Pancreas (tissue), 10 donors: ENCODE data around the gene FN3K. TPM values are rescaled to one million over a fixed set of nuclear protein-coding genes. Genes with fewer than 3 reads are reported as not detected.

Experiments
- ATAC-seq, 4 donors: fragments of 200-7000 bp; cut with Tn5 transposase; one replicate each; pipeline versions ENCODE4 v1.8.0 to v1.9.1; 2020; ENCODE audit warnings: mild to moderate bottlenecking in 4 of 4, moderate library complexity in 4 of 4
- DNase-seq, 6 donors: peaks; one replicate each; pipeline ENCODE4 v3.0.0-alpha.2; 2020
- FAIRE-seq: peaks from 2 replicates; lab custom pipeline; 2012; peaks lifted over from hg19 to GRCh38; lab: Jason Lieb, UNC
- H3K27ac ChIP-seq, 4 donors: fragments of 200-600 bp; sonication (generic); 1 replicate in 3 of 4; 2 replicates in 1 of 4; pipeline versions ENCODE4 v1.5.0 to v1.8.0; 2020
- H3K27me3 ChIP-seq, 4 donors: fragments of 200-600 bp; one replicate each; pipeline ENCODE4 v1.8.0; 2021
- H3K36me3 ChIP-seq, 3 donors: fragments of 200-600 bp; sonication (generic) in 1 of 3; one replicate each; pipeline versions ENCODE4 v1.5.0 to v1.8.0; 2020 to 2021
- H3K4me1 ChIP-seq, 3 donors: fragments of 200-600 bp; one replicate each; pipeline ENCODE4 v1.8.0; 2021
- H3K4me3 ChIP-seq, 4 donors: fragments of 200-600 bp; sonication (generic) in 2 of 4; one replicate each; pipeline versions ENCODE4 v1.5.0 to v1.8.0; 2020 to 2021
- H3K9me3 ChIP-seq, 4 donors: fragments of 200-600 bp; one replicate each; pipeline ENCODE4 v1.8.0; 2021
- WGBS, 2 donors: extraction: QIAGEN DNeasy Blood & Tissue Kit; methylation state at CpG; one replicate each; pipeline ENCODE4 v1.1.7; 2013; 5-methylcytosine and 5-hydroxymethylcytosine counted together
- intact Hi-C, 3 donors: fragments of 100-400 bp; cut with DNase I; formaldehyde crosslinking; loops; one replicate each; pipeline versions ENCODE4 v1.11.1 to v1.14.2; 2022
- polyA plus RNA-seq, 2 donors: library from polyadenylated mRNA; stranded (reverse); fragments of 200-250 nt; gene quantifications; one replicate each; pipeline ENCODE4 v1.2.3, GENCODE V29; 2013
- total RNA-seq, 6 donors: library from RNA; stranded (reverse); fragmentation: NEBNext Ultra II Directional in 4 of 6; extraction: Animal tissue kit (Norgen Biotek cat#: 25700) in 4 of 6; gene quantifications; one replicate each; pipeline versions ENCODE4 v1.2.1 to v1.2.4, GENCODE V29; 2021 to 2023
- TF ChIP-seq, protein P1 (sequence below), 4 donors: fragments of 200-600 bp; sonication (generic) in 3 of 4; IDR thresholded peaks; one replicate each; pipeline versions ENCODE4 v1.5.0 to v1.8.0; 2021; ENCODE audit warnings: antibody characterized with exemption in 4 of 4
- donor health status: healthy with polysubstance abuse.
- donor health status: DM: no; HTN: no; CAD: no; lungs with moderate emphysema.
- donor health status: DM: no; HTN: no; CAD: no.
- donor health status: control.
- donor health status: control.
- donor health status: Bipolar disorder and iron deficiency.
- donor health status: DM: yes; HTN: yes; CAD: no.
- donor health status: DM: no; HTN: no; CAD: no.
- donor health status: DM: no; HTN: no; CAD: no.
- donor health status: DM: yes; HTN: yes; CAD: no.

FN3K gene
- total RNA-seq (10 to 100 TPM; 13.2 to 24.3 (median 18.6) TPM), polyA plus RNA-seq (10 to 100 TPM; 16.8 to 23.4 TPM)

DNA sequence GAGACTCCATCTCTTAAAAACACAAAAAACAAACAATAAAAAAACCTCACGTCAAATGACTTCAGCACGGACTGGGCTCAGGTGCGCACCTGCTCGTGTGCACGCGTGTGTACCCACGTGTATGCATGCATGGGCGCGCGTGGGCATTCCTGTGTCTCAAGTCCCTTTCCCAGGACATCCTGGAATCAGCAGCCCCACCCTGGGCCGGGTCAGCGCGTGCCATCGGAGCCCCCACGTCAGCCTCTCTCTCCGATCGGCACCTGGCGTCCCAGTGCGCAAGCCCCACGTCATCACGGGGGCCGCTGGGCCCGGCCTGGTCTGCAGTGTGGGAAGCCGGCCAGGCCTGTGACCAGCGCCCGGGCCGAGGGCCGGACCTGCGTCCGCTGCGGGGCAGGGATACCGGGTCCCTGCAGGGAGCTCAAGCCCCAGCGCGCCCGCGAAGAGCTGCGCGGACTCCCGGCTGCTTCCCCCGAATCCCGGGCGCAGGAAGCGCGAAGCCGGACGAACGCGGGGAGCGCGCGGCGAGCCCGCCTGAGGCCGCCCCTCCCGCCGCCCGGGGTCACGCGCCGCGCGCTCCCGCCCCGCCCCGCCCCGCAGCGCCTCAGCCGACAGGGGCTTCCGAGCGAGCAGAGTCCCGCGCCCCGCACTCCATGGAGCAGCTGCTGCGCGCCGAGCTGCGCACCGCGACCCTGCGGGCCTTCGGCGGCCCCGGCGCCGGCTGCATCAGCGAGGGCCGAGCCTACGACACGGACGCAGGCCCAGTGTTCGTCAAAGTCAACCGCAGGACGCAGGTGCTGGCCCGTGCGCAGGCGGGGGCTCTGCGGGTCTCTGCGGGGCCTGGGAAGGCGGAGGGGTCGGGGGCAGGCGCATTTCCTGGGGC is at the start of gene FN3K:
Gene FN3K, plus strand, starts transcription at position 629 of the 880 bp plus-strand sequence. Its CDS starts 22 bp downstream, at position 651.
- Histone ChIP-seq H3K4me3 (peak within 1 kb of the TSS; percentile 51 to 80 (median 65)), H3K9me3 (no peaks in the 10 kb centered on the region), H3K36me3 (peaks cover 0 to 2% (median 0%) of the 10 kb centered on the region in 3 donors), H3K27ac (peak within 1 kb of the TSS; percentile 48 to 76 (median 63)), H3K27me3 (no peaks in the 10 kb centered on the region), H3K4me1 (peaks cover 0 to 7% (median 5%) of the 10 kb centered on the region in 3 donors)
- peak; percentile 76 to 88 (median 82) for ATAC-seq
- TF ChIP-seq, protein P1, sequence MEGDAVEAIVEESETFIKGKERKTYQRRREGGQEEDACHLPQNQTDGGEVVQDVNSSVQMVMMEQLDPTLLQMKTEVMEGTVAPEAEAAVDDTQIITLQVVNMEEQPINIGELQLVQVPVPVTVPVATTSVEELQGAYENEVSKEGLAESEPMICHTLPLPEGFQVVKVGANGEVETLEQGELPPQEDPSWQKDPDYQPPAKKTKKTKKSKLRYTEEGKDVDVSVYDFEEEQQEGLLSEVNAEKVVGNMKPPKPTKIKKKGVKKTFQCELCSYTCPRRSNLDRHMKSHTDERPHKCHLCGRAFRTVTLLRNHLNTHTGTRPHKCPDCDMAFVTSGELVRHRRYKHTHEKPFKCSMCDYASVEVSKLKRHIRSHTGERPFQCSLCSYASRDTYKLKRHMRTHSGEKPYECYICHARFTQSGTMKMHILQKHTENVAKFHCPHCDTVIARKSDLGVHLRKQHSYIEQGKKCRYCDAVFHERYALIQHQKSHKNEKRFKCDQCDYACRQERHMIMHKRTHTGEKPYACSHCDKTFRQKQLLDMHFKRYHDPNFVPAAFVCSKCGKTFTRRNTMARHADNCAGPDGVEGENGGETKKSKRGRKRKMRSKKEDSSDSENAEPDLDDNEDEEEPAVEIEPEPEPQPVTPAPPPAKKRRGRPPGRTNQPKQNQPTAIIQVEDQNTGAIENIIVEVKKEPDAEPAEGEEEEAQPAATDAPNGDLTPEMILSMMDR (IDR thresholded peaks at IDR 0.05), result no peak
- intact Hi-C loops, result no loop called here
- no peak for FAIRE-seq
- DNase-seq, result peak; percentile 48 to 86 (median 72)
- WGBS, 2 donors, result 2 to 3% methylated on average over 73 to 101 of the region's 101 CpGs

DNA sequence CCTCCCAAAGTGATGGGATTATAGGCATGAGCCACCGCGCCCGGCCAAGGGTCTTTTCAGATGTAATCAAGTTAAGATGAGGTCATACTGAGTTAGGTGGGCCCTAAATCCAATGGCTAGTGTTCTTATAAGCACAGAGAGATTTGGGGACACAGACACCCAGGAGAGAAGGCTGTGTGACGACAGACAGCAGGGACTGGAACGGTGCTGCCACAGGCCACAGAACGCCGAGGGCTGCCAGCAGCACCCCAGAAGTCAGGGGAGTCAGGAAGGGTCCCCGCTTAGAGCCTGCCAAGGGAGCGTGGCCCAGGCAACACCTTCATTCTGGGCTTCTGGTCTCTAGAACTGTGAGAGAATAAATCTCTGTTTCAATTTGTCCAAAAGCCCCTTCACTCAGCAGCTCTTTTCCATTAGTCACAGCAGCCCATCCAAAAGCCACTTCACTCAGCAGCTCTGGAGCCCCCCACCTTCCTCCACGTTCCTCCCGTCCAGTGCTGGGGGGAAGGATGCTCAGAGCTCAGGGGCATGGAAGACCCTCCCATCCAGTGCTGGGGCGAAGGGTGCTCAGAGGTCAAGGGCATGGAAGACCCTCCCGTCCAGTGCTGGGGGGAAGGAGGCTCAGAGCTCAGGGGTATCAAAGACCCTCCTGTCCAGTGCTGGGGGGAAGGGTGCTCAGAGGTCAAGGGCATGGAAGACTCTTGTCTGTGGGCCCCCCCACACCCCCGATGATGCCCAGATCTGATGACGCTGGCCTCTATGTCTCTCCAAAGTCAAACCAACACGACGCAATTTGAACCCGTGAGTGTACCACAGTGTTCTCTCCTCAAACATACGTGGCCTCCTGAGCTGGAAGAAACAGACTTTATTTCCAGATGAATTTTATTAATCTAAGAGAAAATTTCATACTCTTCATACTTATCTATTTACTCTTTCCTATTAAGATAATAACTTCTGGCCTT is 48.8 kb upstream of the FN3K start:
- no peak for ATAC-seq
- TF ChIP-seq, protein P1 (IDR thresholded peaks at IDR 0.05), result no peak

GRCh38 chr17:82687375-82687861 is 48.0 kb upstream of the FN3K start:
- intact Hi-C loops, result no loop called here
- no peaks in the 10 kb centered on the region for H3K36me3 ChIP-seq
- peaks cover 3 to 4% (median 3%) of the 10 kb centered on the region in 3 donors for H3K4me1 ChIP-seq
- FAIRE-seq (no peak), ATAC-seq (peak; percentile 19 to 70 (median 59)), DNase-seq (peak in 1 of 6 donors; percentile 32)
- TF ChIP-seq, protein P1 (IDR thresholded peaks at IDR 0.05), result no peak
- no peaks in the 10 kb centered on the region for H3K27me3 ChIP-seq
- H3K27ac ChIP-seq, result peak overlapping the region in 3 of 4 donors; percentile 10 to 72 (median 59)
- no peak overlapping the region for H3K4me3 ChIP-seq
- H3K9me3 ChIP-seq, result no peaks in the 10 kb centered on the region
- WGBS, 2 donors, result 52 to 57% methylated on average over 10 of the region's 10 CpGs

More for the DNA sequence above, 48.8 kb upstream of the FN3K start:
- Histone ChIP-seq H3K4me3 (no peak overlapping the region), H3K4me1 (peaks cover 3 to 4% (median 3%) of the 10 kb centered on the region in 3 donors), H3K9me3 (no peaks in the 10 kb centered on the region), H3K27ac (peak overlapping the region in 2 of 4 donors; percentile 59 to 72), H3K36me3 (no peaks in the 10 kb centered on the region), H3K27me3 (no peaks in the 10 kb centered on the region)
- intact Hi-C loops, result no loop called here
- FAIRE-seq, result no peak
- WGBS, 2 donors, result 90 to 91% methylated on average over 19 of the region's 19 CpGs
- DNase-seq, result peak in 1 of 6 donors; percentile 26

DNA sequence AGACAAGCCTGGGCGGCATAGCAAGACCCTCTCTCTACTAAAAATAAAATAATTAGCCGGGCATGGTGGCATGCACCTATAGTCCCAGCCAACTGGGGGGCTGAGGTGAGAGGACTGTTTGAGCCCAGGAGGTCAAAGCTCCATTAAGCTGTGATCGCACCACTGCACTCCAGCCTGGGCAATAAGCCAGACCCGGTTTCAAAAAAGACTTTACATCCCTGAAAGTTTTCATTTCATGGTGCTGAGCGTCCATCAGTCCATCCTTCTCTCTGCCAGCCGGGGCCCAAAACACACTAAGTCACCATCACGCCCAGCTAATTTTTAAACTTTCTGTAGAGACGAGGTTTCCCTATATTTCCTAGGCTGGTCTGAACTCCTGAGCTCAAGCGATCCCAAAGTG is 47.5 kb upstream of the FN3K start:
- WGBS, 2 donors, result 84 to 96% methylated on average over 9 of the region's 9 CpGs
- Histone ChIP-seq H3K36me3 (no peaks in the 10 kb centered on the region), H3K9me3 (no peaks in the 10 kb centered on the region), H3K4me3 (no peak overlapping the region), H3K27ac (peak overlapping the region in 3 of 4 donors; percentile 10 to 72 (median 59)), H3K4me1 (peaks cover 3 to 4% (median 3%) of the 10 kb centered on the region in 3 donors), H3K27me3 (no peaks in the 10 kb centered on the region)
- intact Hi-C loops, result no loop called here
- no peak for ATAC-seq
- DNase-seq, result peak in 1 of 6 donors; percentile 11
- FAIRE-seq, result no peak
- TF ChIP-seq, protein P1 (IDR thresholded peaks at IDR 0.05), result no peak
